SH-SY5Y (cell line): ENCODE measurements around the gene RFX5.

Experiments used
- GATA2 ChIP-seq: IDR thresholded peaks from 2 replicates; pipeline ENCODE4 v1.6.1; 2011; ENCODE audit warnings: mild to moderate bottlenecking, low read depth, low read length
- GATA3 ChIP-seq: IDR thresholded peaks from 2 replicates; pipeline ENCODE4 v1.6.1; 2011; ENCODE audit warnings: low read depth, mild to moderate bottlenecking, low read length, moderate library complexity

DNA sequence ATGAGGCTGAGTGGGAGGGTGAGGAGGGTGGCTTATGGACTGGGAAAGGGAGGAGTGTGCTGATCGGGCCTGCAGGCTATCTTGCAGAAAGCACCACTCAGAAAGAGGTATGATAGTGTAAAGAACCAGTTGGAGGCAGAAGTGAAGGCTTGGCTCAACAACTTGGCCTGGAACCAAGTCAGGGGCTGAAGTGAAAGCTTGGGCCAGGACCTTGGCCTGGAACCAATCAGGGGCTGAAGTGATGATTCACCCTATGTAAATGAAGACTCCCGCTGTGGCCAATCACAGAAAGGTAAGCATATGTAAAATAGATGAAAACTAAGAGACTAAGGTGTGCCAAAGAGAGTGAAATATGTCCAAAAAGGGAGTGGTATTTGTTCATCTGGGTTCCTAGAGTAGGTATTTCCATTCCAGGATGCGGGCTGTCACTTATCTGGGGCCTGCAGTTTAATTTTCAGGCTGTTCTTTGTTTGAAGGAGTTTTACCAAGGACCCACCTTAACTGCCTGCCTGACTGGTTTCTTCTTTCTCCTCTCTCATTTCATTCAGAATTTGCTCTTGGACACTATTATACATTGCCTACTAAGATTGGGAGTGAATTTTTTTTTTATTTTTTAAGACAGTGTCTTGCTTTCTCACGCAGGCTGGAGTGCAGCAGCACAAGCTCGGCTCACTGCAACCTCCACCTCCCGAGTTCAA, 5.1 kb upstream of the RFX5 start:
- no peak for TF ChIP-seq GATA3
- no peak for TF ChIP-seq GATA2
